SK-N-MC (cell line): Measurements from ENCODE around the gene CBX1.
A peak's percentile ranks its signal among the peaks of the same experiment; 100 is the strongest.
"Not testable (repeated sequence)": the region's sequence is repeated elsewhere in the genome, so short reads cannot be mapped to it uniquely, and the experiment has no call there.

ENCODE experiments used
- DNase-seq: peaks from one replicate; pipeline ENCODE4 v3.0.0-alpha.2; 2011; ENCODE audit warnings: low read depth, low spot score
- H3K27ac ChIP-seq: fragments of 200-600 bp; sonication (generic); 2 replicates; pipeline ENCODE4 v1.5.1; 2016; ENCODE audit warnings: mixed run types
- H3K36me3 ChIP-seq: fragments of 200-600 bp; sonication (generic); 2 replicates; pipeline ENCODE4 v1.6.1; 2017; ENCODE audit warnings: antibody characterized with exemption, low read length, mixed read lengths; ENCODE audit not compliant: insufficient read depth
- H3K4me3 ChIP-seq: fragments of 200-600 bp; sonication (generic); 2 replicates; pipeline ENCODE4 v1.5.1; 2016
- H3K9ac ChIP-seq: fragments of 200-600 bp; sonication (generic); 2 replicates; pipeline ENCODE4 v1.8.0; 2017; ENCODE audit warnings: mixed run types, mixed read lengths; ENCODE audit not compliant: insufficient read length
- H3K9me3 ChIP-seq: fragments of 200-600 bp; sonication (generic); 2 replicates; pipeline ENCODE4 v1.6.1; 2017; ENCODE audit warnings: low read depth, mild to moderate bottlenecking, antibody characterized with exemption, low read length, moderate library complexity, mixed read lengths
- EZH2 ChIP-seq: fragments of 200-600 bp; sonication (generic); IDR thresholded peaks from one replicate; pipeline ENCODE4 v1.6.1; 2017; ENCODE audit warnings: antibody characterized with exemption
- FOXP2 ChIP-seq: optimal IDR thresholded peaks from 2 replicates; pipeline ENCODE3; 2011; ENCODE audit warnings: mild to moderate bottlenecking, moderate library complexity; ENCODE audit not compliant: insufficient read depth; ENCODE audit errors: extremely low read length, control extremely low read depth
- POLR2AphosphoS5 ChIP-seq: IDR thresholded peaks from 2 replicates; pipeline ENCODE4 v1.6.1; 2012; ENCODE audit warnings: mild to moderate bottlenecking, low read depth, low read length, borderline replicate concordance

The CBX1 gene

DNA sequence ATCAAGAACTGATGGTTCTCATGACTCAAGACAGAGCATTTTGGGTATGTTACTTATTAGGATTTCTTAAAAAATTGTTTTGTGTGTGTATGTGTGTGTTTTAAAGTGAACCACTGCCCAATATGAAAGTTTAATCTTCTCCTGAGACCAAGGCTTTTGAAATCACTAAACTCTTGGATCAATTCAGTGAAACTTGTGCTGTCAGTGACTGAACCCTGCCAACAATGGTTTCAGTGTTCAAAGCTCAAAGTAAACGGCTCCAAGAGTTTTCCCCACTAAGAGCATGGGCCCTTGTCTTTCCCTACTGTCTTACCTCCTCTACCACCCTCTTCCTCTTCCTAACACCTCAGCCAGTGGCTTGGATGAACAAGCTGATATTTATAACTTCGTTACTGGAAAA, 31.1 kb downstream of the CBX1 start:
- no peaks in the 10 kb centered on the region for H3K9me3 ChIP-seq
- peak overlapping the region; percentile 54; the same call in 1 of the 2 replicates for H3K27ac ChIP-seq
- no peak overlapping the region for H3K4me3 ChIP-seq
- peaks cover 89% of the 10 kb centered on the region for H3K36me3 ChIP-seq
- no peak for DNase-seq
- H3K9ac ChIP-seq: no peak overlapping the region
- TF ChIP-seq FOXP2: no peak
- no peak for TF ChIP-seq EZH2
- no peak for TF ChIP-seq POLR2AphosphoS5

DNA sequence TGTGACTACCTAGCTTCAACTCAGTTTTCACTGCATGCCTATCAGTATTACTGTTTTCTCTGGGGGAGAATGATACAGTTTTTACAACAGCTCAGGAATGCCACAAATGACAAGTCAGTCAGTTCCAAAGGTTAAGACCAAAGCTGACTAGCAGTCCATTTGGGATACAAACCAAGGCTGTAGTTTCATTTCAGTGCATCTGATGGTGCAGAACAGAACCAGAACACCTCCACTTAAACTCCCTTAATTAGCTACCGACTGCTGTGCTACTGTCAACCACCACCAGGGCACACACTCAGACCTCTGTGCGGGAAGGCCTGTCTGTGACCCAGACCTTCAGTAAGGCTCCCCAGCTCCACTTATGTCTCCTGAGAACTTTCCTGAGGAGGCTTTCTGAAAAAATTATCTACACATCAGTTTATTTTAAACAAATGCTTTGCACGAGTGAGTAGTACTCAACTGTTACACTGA, 32.8 kb downstream of the CBX1 start:
- Histone ChIP-seq H3K27ac (peak overlapping the region; percentile 14; the same call in 1 of the 2 replicates), H3K36me3 (peaks cover 86% of the 10 kb centered on the region)

GRCh38 chr17:48067808-48068207, 33.5 kb downstream of the CBX1 start:
- not testable (repeated sequence) for DNase-seq, H3K9me3 ChIP-seq, H3K27ac ChIP-seq, H3K9ac ChIP-seq, H3K4me3 ChIP-seq
- H3K36me3 ChIP-seq: peaks cover 85% of the 10 kb centered on the region

More for the DNA sequence above, 32.8 kb downstream of the CBX1 start:
- H3K9ac ChIP-seq: no peak overlapping the region
- no peak for TF ChIP-seq FOXP2
- TF ChIP-seq EZH2: no peak
- no peak for TF ChIP-seq POLR2AphosphoS5
- no peaks in the 10 kb centered on the region for H3K9me3 ChIP-seq
- H3K4me3 ChIP-seq: no peak overlapping the region
- no peak for DNase-seq

DNA sequence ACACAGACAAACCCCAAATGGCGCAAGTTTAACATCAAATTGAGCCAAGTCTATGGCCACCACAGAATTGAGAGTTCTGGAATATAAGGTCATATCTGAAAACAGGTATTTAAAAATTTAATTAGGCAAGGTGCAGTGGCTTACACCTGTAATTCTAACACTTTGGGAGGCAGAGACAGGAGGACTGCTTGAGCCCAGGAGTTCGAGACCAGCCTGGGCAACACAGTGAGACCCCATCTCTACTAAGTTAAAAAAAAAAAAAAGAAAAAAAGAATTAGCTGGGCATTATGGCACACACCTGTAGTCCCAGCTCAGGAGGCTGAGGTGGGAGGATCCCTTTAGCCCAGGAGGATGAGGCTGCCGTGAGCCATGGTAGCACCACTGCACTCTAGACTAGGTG, 34.0 kb downstream of the CBX1 start:
- Histone ChIP-seq H3K36me3 (peaks cover 85% of the 10 kb centered on the region), H3K27ac (no peak overlapping the region; the same call in 1 of the 2 replicates), H3K9me3 (no peaks in the 10 kb centered on the region), H3K9ac (no peak overlapping the region), H3K4me3 (no peak overlapping the region)
- no peak for TF ChIP-seq POLR2AphosphoS5
- no peak for TF ChIP-seq FOXP2
- no peak for TF ChIP-seq EZH2
- DNase-seq: no peak

- Histone ChIP-seq H3K36me3 (peaks cover 85% of the 10 kb centered on the region), H3K9me3 (no peaks in the 10 kb centered on the region), H3K4me3 (no peak overlapping the region), H3K27ac (peak overlapping the region; percentile 61; the same call in 1 of the 2 replicates), H3K9ac (no peak overlapping the region)
- DNase-seq: no peak
- no peak for TF ChIP-seq EZH2
- no peak for TF ChIP-seq POLR2AphosphoS5
- TF ChIP-seq FOXP2: no peak
These were observed 34.6 kb downstream of the CBX1 start for GRCh38 chr17:48066656-48067055.

GRCh38 chr17:48066192-48066591, 35.1 kb downstream of the CBX1 start:
- H3K36me3 ChIP-seq: peaks cover 85% of the 10 kb centered on the region
- H3K9me3 ChIP-seq: no peaks in the 10 kb centered on the region
- peak overlapping the region; percentile 61; the same call in 1 of the 2 replicates for H3K27ac ChIP-seq
- TF ChIP-seq FOXP2: no peak
- TF ChIP-seq EZH2: no peak
- no peak for TF ChIP-seq POLR2AphosphoS5
- no peak for DNase-seq
- H3K4me3 ChIP-seq: no peak overlapping the region
- H3K9ac ChIP-seq: no peak overlapping the region

DNA sequence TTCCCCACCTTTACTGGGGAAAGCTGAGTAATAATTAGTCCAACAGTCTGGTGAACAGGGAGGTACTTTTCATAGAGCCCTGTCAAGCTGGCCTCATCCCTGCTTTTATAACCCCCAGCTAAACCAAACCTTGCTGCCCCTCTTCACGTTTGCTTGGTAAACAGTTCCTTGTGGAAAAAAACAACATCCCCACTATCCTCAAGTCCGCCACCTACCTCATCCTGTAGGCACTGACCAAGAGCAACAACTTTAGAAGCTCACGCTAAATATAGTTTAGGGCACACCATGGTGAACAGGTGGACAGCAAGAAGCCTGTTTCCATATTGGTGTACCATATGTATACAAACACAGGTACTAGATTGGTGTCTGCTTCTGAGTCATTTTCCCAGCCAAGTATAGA, 36.6 kb downstream of the CBX1 start:
- Histone ChIP-seq H3K9ac (no peak overlapping the region), H3K4me3 (no peak overlapping the region), H3K27ac (peak overlapping the region; percentile 45; the same call in 1 of the 2 replicates), H3K9me3 (no peaks in the 10 kb centered on the region), H3K36me3 (peaks cover 83% of the 10 kb centered on the region)
- TF ChIP-seq EZH2 (no peak), POLR2AphosphoS5 (no peak), FOXP2 (no peak)
- no peak for DNase-seq

DNA sequence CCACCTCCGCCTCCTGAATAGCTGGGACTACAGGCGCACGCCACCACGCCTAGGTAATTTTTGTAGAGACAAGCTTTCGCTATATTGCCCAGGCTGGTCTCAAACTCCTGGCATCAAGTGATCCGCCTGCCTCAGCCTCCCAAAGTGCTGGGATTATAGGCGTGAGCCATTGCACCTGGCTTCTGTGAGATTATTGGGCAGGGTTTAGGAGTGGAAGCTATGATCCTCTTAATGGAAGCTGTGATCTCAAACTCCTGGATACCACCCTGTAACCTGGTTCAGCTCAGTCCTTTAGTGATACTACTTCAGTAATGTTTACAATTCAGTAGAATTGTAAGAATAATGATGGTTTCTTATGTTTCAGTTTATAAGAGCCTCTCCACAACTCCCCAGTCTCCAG, 39.0 kb downstream of the CBX1 start:
- Histone ChIP-seq H3K27ac (no peak overlapping the region), H3K36me3 (peaks cover 90% of the 10 kb centered on the region), H3K9ac (no peak overlapping the region), H3K4me3 (no peak overlapping the region), H3K9me3 (no peaks in the 10 kb centered on the region)
- TF ChIP-seq FOXP2: no peak
- no peak for TF ChIP-seq POLR2AphosphoS5
- no peak for TF ChIP-seq EZH2
- no peak for DNase-seq

DNA sequence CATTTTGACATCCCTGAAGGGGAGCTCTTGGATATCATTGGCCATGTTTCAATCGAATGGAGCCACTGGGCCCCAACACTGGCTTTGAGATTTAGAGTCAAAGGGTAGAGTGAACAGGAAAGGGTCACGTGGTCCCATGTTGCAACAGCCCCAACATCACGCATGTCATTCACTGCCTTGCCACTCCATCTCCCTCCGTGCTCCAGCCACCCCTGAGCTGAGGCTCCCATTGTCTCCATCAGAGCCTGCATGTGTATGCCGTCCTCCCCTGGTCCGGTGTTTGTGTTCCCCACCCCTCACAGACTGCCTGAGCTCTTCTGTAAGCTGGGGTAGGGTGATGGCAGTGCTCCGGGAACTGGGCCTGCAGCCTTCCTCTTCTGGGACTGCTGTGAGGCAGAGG, 41.0 kb downstream of the CBX1 start:
- H3K9ac ChIP-seq: no peak overlapping the region
- H3K4me3 ChIP-seq: no peak overlapping the region
- no peak for DNase-seq
- H3K9me3 ChIP-seq: no peaks in the 10 kb centered on the region
- peaks cover 87% of the 10 kb centered on the region for H3K36me3 ChIP-seq
- TF ChIP-seq POLR2AphosphoS5 (no peak), FOXP2 (no peak), EZH2 (no peak)
- H3K27ac ChIP-seq: peak overlapping the region; percentile 73; the same call in 1 of the 2 replicates
